B cell (primary cell): ENCODE results near the gene MREG.

Experiments used
- EZH2 ChIP-seq: IDR thresholded peaks from 2 replicates; pipeline ENCODE4 v1.6.1; 2012; ENCODE audit warnings: borderline replicate concordance, low read depth, mild to moderate bottlenecking, moderate library complexity, low read length; ENCODE audit not compliant: insufficient read depth, poor library complexity, severe bottlenecking
- TF ChIP-seq, protein P1 (sequence below): fragments of 200-600 bp; IDR thresholded peaks from one replicate; pipeline ENCODE4 v1.8.0; 2022; ENCODE audit warnings: antibody characterized with exemption, mild to moderate bottlenecking

DNA sequence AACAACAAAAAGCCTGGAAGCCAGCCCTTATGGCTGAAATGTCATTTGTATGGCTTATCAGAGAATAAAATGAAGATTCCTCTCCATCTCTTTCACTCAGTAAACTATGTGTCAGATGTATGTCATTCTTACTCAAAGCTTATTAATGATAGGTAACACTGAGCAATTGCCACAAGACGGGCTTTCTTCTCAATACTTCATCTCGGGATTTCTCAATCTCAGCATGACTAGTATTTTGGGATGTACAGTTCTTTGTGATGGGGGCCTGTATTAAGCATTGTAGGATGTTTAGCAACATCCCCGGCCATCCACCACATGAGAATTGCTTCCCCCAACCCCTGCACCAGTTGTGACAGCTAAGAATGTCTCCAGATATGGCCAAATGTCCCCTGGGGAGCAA, 80.2 kb downstream of the MREG start:
- TF ChIP-seq, protein P1, sequence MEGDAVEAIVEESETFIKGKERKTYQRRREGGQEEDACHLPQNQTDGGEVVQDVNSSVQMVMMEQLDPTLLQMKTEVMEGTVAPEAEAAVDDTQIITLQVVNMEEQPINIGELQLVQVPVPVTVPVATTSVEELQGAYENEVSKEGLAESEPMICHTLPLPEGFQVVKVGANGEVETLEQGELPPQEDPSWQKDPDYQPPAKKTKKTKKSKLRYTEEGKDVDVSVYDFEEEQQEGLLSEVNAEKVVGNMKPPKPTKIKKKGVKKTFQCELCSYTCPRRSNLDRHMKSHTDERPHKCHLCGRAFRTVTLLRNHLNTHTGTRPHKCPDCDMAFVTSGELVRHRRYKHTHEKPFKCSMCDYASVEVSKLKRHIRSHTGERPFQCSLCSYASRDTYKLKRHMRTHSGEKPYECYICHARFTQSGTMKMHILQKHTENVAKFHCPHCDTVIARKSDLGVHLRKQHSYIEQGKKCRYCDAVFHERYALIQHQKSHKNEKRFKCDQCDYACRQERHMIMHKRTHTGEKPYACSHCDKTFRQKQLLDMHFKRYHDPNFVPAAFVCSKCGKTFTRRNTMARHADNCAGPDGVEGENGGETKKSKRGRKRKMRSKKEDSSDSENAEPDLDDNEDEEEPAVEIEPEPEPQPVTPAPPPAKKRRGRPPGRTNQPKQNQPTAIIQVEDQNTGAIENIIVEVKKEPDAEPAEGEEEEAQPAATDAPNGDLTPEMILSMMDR, result no peak
- no peak for TF ChIP-seq EZH2
